B cell (primary cell): Measurements from ENCODE around the gene MAN2A1.

Experiments
- EZH2 ChIP-seq: IDR thresholded peaks from 2 replicates; pipeline ENCODE4 v1.6.1; 2012; ENCODE audit warnings: borderline replicate concordance, low read depth, mild to moderate bottlenecking, moderate library complexity, low read length; ENCODE audit not compliant: insufficient read depth, poor library complexity, severe bottlenecking
- TF ChIP-seq, protein P1 (sequence below): fragments of 200-600 bp; IDR thresholded peaks from one replicate; pipeline ENCODE4 v1.8.0; 2022; ENCODE audit warnings: antibody characterized with exemption, mild to moderate bottlenecking

DNA sequence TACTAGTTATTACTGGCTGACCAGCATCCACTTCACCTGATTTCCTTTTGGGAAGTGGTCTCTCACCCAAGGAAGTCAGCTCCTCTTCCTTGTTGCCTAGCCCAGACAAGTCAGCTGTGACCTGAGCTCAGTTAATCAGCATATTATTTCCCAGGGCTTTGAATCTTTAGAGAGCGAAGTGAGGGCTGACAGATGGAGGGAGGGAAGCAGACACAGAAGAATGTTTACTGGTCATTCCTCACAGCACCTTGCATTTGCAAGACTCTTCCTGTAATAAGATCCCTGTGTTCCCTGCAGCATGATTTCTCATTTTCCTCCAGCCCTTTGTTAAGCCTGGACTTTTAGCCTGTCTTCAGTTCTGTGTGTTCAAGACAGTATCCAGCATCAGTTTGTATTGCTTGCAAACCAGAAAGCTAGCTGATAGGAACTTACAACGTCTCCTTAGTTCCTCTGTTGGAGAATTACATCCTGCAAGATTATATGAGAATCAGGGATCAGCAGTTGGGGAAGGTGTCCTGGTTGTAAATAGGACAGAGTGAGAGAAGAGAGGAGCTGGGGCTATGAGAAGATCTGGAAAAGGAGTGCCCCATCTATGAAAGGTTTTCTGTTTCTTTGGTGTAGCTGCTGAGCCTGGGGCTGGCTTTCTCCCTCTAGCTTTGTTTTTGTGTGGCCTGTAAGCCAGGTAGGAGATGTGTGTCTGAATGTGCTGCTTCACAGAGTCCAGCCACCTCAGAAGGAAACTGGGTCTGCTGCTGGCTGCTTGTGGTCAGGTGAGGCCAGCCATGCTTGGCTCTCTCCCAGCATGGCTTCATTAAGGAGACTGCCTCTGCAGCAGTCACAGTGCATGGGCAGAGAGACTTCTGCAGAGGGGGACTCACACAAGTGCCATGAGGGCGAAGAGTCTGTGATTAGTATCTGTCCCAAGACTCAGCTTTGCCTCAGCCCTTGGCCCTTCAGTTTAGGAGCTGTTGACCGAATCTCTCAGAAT is 50.3 kb downstream of the MAN2A1 start:
- TF ChIP-seq, protein P1, sequence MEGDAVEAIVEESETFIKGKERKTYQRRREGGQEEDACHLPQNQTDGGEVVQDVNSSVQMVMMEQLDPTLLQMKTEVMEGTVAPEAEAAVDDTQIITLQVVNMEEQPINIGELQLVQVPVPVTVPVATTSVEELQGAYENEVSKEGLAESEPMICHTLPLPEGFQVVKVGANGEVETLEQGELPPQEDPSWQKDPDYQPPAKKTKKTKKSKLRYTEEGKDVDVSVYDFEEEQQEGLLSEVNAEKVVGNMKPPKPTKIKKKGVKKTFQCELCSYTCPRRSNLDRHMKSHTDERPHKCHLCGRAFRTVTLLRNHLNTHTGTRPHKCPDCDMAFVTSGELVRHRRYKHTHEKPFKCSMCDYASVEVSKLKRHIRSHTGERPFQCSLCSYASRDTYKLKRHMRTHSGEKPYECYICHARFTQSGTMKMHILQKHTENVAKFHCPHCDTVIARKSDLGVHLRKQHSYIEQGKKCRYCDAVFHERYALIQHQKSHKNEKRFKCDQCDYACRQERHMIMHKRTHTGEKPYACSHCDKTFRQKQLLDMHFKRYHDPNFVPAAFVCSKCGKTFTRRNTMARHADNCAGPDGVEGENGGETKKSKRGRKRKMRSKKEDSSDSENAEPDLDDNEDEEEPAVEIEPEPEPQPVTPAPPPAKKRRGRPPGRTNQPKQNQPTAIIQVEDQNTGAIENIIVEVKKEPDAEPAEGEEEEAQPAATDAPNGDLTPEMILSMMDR, result no peak
- TF ChIP-seq EZH2, result no peak
